Measurements from ENCODE around the gene PPP2R5C.

DNA sequence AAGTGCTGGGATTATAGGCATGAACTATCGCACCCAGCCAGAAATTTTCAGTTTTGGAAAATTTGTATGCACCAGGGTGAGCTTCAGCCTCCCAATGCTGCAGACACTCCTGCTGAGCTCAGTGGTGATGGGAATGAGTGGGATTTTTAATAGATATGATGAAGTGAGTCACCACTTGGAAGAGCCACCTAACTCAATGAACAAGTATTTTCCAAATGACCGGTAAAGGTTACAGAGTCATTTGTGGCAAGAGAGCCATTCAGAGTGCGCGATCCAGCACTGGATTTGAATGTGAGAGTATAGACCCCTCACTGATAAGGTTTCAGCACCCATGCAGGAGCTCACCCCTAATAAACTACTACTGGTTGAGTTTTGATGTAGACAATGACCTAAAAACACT is 100.7 kb downstream of the PPP2R5C start:
- TF ChIP-seq CTCF (IDR thresholded peaks at IDR 0.05) (no peak), EP300 (IDR thresholded peaks at IDR 0.05) (no peak), POLR2A (IDR thresholded peaks at IDR 0.05) (no peak)

Data from tibial nerve (tissue), 4 donors.